ENCODE measurements around the gene FCER2. TPM values are rescaled to one million over a fixed set of nuclear protein-coding genes. Genes with fewer than 3 reads are reported as not detected.

The FCER2 gene
- total and polyA plus RNA-seq, 8 donors: 0.48 to 1.5 TPM; not detected in 6

DNA sequence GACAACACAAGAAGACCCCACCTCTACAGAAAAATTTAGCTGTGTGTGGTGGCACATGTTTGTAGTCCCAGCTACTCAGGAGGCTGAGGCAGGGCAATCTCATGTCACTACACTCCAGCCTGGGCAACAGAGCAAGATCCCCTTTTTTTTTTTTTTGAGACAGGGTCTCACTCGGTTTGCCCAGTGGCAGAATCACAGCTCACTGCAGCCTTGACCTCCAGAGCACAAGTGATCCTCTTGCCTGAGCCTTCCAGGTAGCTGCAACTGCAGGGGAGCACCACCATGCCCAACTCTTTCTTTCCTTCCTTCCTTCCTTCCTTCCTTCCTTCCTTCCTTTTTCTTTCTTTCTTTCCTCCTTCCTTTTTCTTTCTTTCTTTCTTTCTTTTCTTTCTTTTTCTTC lies 34.2 kb upstream of the FCER2 start:
- Histone ChIP-seq H3K9me3 (no peaks in the 10 kb centered on the region), H3K4me3 (no peak overlapping the region), H3K36me3 (no peaks in the 10 kb centered on the region), H3K27me3 (peaks cover 0 to 46% (median 12%) of the 10 kb centered on the region in 3 donors), H3K27ac (no peak overlapping the region), H3K4me1 (no peaks in the 10 kb centered on the region)
- 44 to 82% (median 68%) methylated on average over 1 of the region's 1 CpG for WGBS, 5 donors
- TF ChIP-seq EP300 (IDR thresholded peaks at IDR 0.05): no peak
- TF ChIP-seq, protein P1, sequence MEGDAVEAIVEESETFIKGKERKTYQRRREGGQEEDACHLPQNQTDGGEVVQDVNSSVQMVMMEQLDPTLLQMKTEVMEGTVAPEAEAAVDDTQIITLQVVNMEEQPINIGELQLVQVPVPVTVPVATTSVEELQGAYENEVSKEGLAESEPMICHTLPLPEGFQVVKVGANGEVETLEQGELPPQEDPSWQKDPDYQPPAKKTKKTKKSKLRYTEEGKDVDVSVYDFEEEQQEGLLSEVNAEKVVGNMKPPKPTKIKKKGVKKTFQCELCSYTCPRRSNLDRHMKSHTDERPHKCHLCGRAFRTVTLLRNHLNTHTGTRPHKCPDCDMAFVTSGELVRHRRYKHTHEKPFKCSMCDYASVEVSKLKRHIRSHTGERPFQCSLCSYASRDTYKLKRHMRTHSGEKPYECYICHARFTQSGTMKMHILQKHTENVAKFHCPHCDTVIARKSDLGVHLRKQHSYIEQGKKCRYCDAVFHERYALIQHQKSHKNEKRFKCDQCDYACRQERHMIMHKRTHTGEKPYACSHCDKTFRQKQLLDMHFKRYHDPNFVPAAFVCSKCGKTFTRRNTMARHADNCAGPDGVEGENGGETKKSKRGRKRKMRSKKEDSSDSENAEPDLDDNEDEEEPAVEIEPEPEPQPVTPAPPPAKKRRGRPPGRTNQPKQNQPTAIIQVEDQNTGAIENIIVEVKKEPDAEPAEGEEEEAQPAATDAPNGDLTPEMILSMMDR (IDR thresholded peaks at IDR 0.05): no peak
- TF ChIP-seq POLR2AphosphoS5 (IDR thresholded peaks at IDR 0.05): no peak
- no peak for TF ChIP-seq POLR2A (IDR thresholded peaks at IDR 0.05)
- intact Hi-C loops (cut with DNase I; ENCODE audit: low total_unique reads): no loop called here
- no peak for DNase-seq

DNA sequence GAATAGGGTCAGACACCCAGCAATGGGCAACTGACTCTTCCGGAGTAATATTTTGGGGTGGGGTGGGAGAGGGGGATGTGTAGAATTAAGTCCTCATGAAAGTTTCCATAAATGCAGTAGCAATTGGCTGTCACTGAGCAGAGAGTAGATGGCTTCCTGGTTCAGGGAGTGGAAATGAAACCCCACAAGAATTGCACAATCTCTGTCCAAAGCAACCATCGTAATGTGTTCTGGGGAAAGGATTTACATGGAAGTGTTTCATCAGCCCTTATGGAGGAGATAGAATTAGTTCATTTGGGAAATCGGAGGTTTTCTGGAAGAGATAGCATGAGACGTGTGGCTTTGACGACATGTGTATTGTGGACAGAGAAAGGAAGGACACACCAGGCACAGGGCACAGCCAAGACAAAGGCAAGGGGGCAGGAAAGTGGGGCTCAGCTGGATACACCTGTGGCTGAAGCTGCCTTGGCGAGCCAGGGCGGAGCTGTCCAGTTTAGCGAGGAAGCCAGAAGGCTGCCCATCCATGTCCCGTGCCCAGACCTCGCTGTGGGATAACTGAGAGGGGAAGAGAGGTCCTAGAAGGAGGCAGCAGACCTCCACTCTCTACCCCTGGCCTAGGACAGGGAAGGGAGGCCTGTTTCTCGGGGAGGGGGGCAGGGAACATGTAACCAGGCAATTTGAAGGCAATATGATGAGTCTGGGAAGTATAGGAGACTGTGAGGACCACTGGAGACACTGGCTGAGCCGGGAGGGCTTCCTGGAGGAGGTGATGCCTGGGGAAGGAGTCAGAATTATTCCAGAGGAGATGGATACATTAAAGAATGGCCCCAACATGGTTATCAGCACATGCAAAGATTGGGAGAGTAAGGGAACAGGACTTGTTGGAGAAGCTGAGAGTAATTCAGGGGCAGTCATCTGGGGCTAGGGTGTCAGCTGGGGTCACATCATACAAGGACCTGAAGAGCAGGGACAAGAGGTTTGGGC lies 32.6 kb upstream of the FCER2 start:
- Histone ChIP-seq H3K4me3 (no peak overlapping the region), H3K27me3 (peaks cover 7 to 61% (median 29%) of the 10 kb centered on the region in 3 donors), H3K4me1 (peaks cover 0 to 14% (median 10%) of the 10 kb centered on the region in 4 donors), H3K36me3 (no peaks in the 10 kb centered on the region), H3K9me3 (no peaks in the 10 kb centered on the region), H3K27ac (no peak overlapping the region)
- intact Hi-C loops (cut with DNase I; ENCODE audit: low total_unique reads): no loop called here
- DNase-seq: peak in 1 of 2 donors; percentile 25
- TF ChIP-seq POLR2A (IDR thresholded peaks at IDR 0.05) (no peak), POLR2AphosphoS5 (IDR thresholded peaks at IDR 0.05) (no peak), EP300 (IDR thresholded peaks at IDR 0.05) (no peak)
- TF ChIP-seq, protein P1 (IDR thresholded peaks at IDR 0.05): no peak
- 53 to 61% (median 55%) methylated on average over 12 of the region's 12 CpGs for WGBS, 5 donors

DNA sequence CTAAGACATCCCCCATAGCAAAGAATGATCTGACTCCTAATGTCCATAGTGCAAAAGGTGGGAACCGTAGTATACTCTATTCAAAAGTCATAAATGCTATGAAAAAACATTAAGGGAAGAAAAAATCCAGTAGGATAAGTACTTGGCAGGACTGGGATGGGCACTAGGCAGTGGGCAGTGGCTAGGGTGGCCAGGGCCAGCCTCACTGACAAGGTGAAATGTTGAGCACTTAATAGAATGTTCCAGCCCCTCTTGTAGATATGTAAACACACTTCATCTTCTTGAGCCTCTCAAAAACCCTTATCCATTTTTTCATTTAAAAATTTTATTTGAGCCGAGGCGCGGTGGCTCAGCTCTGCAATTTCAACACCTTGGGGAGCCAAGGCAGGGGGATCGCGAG lies 31.4 kb upstream of the FCER2 start:
- Histone ChIP-seq H3K4me3 (no peak overlapping the region), H3K27me3 (peaks cover 12 to 65% (median 40%) of the 10 kb centered on the region in 3 donors), H3K27ac (no peak overlapping the region), H3K9me3 (no peaks in the 10 kb centered on the region), H3K36me3 (no peaks in the 10 kb centered on the region), H3K4me1 (peaks cover 0 to 18% (median 10%) of the 10 kb centered on the region in 4 donors)
- WGBS, 5 donors: 69 to 82% (median 77%) methylated on average over 6 of the region's 6 CpGs
- intact Hi-C loops (cut with DNase I; ENCODE audit: low total_unique reads): no loop called here
- no peak for TF ChIP-seq EP300 (IDR thresholded peaks at IDR 0.05)
- no peak for TF ChIP-seq POLR2A (IDR thresholded peaks at IDR 0.05)
- TF ChIP-seq POLR2AphosphoS5 (IDR thresholded peaks at IDR 0.05): no peak
- TF ChIP-seq, protein P1 (IDR thresholded peaks at IDR 0.05): no peak
- DNase-seq: no peak

DNA sequence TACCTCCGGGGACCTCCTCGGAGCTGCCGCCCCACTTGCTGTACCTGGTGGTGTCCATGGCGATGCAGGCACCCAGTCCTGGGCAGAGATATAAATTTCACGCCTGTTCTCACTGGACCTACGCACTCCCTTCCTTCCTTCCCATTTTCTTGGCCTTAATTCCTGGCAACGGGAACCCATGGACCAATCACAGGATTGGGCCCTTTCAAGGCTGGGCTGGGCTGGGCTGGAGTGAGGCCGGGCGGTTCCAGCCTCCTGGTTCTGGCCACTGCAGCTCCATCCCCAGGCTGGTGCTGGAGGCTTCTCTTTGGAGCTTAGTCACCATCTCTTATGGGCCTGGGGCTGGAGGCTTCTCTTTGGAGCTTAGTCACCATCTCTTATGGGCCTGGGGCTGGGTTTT lies 30.1 kb upstream of the FCER2 start, which contains the start of gene CLEC4G:
TSS of gene CLEC4G (minus strand) at position 66 of the 400 bp plus-strand sequence. CDS start at position 58, 8 bp downstream.
- H3K4me3 ChIP-seq: no peak within 1 kb of the TSS
- H3K27me3 ChIP-seq: peaks cover 12 to 79% (median 42%) of the 10 kb centered on the region in 3 donors
- 45 to 55% (median 53%) methylated on average over 9 of the region's 9 CpGs for WGBS, 5 donors
- no peaks in the 10 kb centered on the region for H3K36me3 ChIP-seq
- peaks cover 0 to 18% (median 10%) of the 10 kb centered on the region in 4 donors for H3K4me1 ChIP-seq
- TF ChIP-seq POLR2A (IDR thresholded peaks at IDR 0.05) (no peak), POLR2AphosphoS5 (IDR thresholded peaks at IDR 0.05) (no peak), EP300 (IDR thresholded peaks at IDR 0.05) (no peak)
- TF ChIP-seq, protein P1 (IDR thresholded peaks at IDR 0.05): no peak
- intact Hi-C loops (cut with DNase I; ENCODE audit: low total_unique reads): no loop called here
- no peak for DNase-seq
- H3K27ac ChIP-seq: no peak within 1 kb of the TSS
- H3K9me3 ChIP-seq: no peaks in the 10 kb centered on the region
